Esophagus mucosa (tissue), 1 donor: ENCODE results near the gene SLC43A2. TPM values are rescaled to one million over a fixed set of nuclear protein-coding genes. Genes with fewer than 3 reads are reported as not detected.
A peak's percentile ranks its signal among the peaks of the same experiment; 100 is the strongest.

ENCODE experiments used
- ATAC-seq: fragments of 200-7000 bp; cut with Tn5 transposase; one replicate; pipeline ENCODE4 v1.9.1; 2020
- total RNA-seq: library from RNA; stranded (reverse); gene quantifications from one replicate; pipeline ENCODE4 v1.2.4, GENCODE V29; 2023
- donor health status: DM: yes; HTN: yes; CAD: no.

SLC43A2 gene
- total RNA-seq, 1 donor from 2014 or later: 3.6 TPM

DNA sequence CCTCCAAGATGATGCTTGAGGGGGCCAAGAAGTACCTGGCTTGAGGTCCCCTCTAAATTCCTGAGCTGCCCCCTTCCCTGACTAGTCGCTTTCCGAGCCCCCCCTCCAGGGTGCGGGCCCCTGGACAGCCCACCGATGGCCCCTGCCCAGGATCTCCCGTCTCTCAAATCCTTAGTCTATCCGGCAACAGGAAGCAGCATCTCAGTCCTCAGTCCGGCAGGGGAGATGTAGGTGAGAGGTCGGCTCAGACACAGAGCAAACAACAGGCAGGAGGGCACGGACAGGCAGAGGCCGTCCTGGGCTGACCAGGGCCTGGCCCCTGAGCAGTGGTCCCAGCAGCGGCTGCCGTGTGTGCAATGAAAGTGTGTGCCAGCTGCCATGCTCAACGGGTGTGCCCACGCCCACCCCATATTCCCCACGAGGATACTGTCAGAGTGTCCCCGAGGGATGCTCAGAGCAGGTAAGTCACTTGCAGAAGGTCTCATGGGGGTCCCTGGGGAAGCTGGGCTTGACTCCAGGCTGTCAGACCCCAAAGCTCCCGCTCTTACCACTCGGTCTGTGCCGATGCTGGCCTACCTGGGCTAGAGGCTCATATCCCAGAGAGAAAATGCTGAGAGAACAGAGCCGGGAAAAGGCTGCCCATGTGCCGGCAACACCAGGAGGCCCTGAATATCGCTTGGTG is 7.2 kb downstream of the SLC43A2 start:
- ATAC-seq: no peak

DNA sequence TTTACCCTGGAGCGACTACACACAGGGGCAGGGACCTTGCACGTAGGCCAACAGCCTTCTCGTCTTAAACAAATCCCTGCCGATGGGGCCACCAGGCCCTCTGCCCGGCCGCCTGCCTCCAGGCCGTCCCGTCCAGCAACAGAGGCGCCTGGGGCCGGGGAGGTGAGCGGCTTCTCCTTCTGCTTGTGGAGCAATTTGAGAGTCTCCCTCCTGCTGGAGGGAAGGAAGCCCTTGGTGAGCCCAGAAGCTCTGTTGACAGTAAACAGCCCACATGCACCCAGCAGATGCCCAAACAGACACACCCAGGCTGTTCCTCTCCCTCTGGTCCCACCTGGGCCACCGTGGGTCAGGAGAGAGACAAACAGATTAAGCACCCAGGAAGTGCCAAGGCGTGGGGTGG is 8.1 kb downstream of the SLC43A2 start:
- ATAC-seq: no peak

DNA sequence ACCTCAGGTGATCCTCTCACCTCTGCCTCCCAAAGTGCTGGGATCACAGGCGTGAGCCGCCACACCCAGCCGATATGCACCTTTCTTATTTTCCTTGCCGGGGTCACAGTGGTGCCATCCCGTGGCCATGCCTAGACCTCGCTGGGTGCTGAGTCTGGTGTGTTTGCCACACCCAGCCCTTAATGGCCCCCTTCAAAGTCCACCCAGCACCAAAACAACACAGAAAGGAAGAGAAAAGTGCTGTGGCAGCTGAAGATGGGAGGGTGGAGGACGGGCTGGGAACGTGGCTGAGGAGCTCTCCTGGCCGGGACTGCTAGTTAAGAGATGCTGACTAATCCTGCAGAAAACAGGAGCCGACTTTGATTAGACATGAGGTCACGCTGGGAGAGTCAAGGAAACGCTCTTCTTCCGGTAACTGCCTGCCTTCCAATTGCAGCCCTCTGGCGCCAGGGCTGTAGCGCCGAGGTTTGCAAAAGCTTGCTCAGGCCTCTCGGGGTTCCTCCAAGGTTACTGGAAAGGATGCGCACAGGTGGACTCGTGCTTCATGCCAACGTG is 10.9 kb downstream of the SLC43A2 start:
- peak; percentile 87 for ATAC-seq

DNA sequence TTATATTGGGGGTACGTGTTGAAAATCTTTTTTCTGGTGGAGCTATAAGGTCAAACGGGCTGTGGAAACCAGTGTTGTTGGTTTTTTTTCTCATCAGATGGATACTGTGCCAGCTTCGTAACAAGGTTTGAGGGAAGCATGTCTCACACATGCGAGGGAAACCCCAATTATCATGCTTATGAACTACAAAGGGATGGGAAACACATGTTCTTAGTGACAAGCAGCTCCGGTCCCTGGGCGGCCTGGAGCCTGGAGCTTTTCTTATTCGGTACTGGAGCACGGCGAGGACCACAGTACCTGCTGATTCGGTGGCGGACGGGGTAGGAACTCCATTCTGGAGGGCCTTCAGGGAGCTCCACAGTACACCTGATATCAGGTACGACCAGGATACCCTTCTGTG is 12.5 kb downstream of the SLC43A2 start:
- no peak for ATAC-seq

DNA sequence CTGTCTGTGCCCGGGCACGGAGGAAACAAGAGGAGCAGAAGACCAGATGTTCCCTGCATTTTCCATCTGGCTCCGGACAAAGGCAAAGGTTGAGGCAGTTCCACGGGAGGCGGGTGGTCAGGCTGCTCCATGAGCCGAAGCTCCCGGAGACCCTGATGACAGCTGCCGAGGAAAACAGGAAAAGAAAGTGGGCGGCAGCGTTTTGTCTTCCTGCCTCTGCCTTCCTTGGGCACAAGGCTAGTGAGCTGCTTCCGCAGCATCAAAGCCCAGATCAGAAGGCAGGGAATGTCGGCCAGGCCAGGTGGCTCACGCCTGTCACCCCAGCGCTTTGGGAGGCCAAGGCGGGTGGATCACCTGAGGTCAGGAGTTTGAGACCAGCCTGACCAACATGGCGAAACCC is 16.2 kb downstream of the SLC43A2 start:
- no peak for ATAC-seq

DNA sequence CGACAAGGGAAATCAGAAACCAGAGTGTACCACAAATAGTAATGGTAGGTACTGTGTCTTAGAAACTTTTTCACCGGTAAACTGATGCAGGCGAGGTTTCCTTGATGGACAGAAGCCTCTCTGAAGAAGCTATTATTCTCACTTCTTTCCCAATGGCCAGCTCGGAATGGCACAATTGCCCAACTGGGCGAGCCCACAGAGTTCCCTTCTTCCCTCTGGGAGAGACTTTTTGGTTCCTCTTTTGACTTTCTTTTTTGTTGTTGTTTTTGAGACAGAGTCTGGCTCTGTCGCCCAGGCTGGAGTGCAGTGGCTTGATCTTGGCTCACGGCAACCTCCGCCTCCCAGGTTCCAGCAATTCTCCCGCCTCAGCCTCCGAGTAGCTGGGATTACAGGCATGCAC is 16.9 kb downstream of the SLC43A2 start:
- no peak for ATAC-seq

DNA sequence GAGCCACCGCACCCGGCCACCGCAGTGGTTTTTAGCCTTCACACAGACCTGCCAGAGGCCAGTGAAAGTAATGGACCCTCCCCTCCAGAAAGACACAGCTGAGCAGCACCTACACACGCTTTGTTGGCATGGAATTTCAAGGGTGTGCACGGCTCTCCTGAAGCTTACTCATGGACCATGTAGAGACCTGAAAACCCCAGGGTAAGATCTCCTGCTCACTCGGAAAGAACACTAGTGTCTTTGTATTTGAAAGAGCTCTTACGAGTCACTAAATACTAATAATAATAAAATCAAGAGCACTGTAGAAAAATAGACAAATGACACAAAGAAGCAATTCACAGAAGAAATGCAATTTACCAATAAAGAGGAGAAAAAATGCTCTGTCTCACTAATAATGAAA is 20.0 kb downstream of the SLC43A2 start:
- ATAC-seq: peak; percentile 54

DNA sequence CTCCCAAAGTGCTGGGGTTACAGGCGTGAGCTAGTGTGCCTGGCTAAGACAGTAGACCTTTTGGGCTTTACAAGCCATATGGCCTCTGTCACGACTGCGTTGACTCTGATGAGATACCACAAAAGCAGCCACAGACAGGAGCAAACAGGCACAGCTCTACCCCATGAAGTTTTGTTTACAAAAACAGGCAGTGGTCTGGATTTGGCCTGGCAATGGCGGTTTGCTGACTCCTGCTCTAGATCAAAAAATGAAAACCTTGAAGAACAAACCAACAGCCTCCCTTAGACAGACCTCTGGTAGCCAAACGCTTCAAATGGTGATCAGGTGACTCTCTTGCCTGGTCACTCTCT is 20.7 kb downstream of the SLC43A2 start:
- ATAC-seq: no peak

DNA sequence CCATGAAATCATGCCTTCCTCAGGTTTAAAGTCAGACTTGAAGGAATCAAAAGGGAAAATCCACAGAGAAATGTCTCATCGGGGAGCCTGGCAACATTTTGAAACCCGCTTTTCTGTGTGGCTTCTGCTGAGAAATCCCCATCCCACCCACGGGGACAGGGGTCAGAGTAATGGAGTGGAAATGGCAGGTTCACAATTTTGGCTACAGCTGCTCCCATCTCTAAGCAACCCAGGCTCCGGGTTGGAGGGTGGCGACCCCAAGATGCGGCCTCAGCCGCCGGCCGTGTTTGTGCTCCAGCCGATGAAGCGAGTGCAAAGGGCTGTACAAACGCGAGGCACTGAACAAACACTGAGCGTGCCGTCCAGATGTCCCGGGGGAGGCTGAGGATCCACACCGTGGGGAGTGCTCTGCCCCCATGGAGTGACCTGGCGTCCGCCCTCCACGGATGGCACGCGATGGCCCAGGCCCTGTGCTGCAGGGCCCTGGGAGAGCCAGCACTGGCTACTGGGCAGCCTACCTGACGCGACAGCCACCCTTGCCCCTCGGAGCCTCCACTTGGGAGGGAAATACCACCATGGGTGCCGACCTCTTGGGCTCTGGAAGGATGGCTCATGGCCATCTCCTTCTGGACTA is 22.2 kb downstream of the SLC43A2 start:
- ATAC-seq: peak; percentile 8

DNA sequence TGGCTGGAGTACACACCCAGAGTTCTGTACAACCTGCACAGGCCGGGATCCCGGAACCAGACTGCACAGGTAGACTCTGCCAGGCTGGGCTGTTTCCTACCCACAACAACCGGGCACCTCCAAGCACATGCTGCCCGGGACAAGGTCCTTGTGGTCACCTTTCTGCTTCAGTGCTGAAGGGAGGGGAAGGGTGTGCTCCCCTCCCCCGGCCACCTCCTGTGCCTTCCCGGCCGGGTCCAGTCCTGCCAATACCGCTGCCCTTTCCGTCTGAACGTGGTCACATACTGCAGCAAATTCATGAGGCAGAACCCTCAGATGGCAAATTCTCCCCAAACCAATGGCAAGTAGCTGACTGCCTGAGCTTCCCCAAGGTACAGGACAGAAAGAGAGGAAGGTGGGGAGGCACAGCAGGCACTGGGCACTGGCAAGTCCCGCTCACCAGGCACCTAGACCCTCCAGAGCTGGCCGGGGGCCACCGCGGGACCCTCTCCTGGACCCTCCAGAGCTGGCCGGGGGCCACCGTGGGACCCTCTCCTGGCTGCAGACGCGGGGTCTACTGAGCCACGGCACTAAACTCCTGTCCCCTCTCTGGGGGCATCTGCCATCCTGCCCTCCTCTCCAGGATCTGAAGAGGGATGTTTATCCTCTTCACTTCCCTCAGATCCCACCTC is 22.8 kb downstream of the SLC43A2 start:
- ATAC-seq: peak; percentile 15

DNA sequence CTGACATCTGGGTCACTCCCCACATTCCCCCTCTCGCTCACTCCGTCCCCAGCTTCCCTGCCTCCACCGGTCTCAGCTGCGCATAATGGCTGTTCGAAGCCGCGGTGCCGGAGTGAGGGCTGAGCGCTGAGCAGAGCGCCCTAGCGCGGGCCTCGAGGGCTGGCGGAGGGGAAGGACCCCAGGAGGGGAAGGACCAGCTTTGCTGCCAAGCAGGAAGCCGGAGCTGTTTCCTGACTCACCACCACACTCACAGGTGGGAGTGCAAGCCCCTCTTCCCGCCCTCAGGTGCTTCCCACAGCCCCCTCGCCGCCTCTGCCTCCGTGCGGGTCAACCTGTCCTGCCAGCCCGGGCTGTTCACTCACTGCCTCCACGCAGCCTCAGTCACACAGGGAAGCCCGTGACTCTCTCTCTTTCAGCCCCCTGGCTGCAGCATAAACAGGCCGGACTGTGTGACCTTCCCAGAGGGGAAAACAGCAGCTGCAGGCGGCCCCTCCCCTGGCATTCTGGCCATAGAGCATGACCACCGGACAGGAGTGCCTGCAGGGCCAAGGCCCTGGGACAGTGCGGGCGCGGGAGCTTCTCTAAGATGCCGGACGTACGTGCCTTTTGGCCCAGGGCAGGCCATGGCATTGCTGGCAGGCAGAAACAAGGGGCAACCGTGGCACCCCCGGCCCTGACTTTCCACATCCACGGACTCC is 23.7 kb downstream of the SLC43A2 start:
- ATAC-seq: peak; percentile 14

DNA sequence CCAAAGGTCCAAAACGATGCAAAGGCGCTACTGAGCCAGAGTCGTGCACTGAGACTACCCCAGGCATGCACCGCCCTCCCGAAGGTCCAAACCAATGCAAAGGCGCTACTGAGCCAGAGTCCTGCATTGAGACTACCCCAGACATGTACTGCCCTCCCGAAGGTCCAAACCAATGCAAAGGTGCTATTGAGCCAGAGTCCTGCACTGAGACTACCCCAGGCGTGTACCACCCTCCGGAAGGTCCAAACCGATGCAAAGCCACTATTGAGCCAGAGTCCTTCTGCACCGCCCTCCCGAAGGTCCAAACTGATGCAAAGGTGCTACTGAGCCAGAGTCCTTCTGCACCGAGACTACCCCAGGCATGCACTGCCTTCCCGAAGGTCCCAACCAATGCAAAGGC is 27.1 kb downstream of the SLC43A2 start:
- no peak for ATAC-seq

DNA sequence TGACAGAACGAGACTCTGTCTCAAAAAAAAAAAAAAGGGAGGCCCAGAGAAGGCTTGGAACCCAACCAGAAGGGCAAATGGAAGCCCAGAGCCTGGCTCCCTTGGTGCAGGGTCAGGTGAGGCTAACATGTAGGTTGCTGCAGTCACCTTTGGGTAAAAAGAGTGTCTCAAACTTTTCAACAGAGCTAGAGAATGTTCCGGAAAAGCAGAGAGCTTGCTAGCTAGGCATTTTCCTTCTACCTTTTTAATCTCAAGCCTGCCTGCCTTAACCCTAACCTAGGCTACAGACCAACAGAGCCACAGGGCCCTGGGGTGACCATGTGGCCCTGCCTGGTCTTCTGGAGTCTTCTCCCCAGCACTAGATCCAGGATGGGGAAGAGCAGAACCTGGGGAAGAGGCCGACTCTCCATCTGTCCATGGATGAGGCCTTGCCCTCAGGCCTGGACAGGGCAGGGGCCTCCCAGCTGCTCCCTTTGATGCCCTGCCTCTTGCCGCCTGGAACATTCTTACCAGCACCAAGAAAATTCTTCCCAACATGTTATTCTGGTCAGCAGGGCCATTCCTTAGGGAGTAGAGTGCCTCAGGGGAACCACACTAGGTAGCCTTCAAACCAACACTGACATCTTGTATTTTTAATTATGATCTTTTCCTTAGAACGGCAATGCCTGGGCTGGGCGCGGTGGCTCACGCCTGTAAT is 30.1 kb downstream of the SLC43A2 start:
- ATAC-seq: no peak

DNA sequence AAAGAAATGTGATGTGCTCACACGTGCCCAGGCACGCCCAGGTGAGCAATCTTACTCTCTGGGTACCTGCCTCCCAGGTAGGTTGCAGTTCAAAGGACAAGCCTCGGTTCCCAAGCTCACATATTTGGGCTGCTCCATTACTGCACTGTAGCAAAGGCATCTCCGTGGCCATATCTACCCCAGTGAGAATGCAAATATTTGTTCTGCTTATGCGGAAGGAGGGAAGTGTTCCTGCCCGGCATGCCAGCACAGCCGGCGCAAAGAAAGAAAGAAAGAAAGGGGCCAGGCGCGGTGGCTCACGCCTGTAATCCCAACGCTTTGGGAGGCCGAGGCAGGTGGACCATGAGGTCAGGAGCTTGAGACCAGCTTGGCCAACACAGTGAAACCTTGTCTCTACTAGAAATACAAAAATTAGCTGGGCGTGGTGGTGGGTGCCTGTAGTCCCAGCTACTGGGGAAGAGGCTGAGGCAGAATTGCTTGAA is 30.7 kb downstream of the SLC43A2 start:
- ATAC-seq: peak; percentile 93

DNA sequence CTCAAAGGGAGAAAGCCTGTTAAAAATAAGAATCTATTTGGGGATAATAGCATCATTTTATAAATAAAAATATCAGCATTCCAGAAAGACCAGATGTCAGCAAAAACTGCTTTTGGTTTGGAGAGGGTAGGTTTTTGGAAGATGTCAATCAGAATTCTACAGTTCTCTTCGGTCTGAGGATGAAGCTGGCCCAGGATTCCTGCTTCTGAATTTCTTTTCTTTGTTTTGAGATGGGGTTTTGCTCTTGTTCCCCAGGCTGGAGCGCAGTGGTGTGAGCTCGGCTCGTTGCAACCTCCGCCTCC is 35.1 kb downstream of the SLC43A2 start:
- ATAC-seq: no peak

DNA sequence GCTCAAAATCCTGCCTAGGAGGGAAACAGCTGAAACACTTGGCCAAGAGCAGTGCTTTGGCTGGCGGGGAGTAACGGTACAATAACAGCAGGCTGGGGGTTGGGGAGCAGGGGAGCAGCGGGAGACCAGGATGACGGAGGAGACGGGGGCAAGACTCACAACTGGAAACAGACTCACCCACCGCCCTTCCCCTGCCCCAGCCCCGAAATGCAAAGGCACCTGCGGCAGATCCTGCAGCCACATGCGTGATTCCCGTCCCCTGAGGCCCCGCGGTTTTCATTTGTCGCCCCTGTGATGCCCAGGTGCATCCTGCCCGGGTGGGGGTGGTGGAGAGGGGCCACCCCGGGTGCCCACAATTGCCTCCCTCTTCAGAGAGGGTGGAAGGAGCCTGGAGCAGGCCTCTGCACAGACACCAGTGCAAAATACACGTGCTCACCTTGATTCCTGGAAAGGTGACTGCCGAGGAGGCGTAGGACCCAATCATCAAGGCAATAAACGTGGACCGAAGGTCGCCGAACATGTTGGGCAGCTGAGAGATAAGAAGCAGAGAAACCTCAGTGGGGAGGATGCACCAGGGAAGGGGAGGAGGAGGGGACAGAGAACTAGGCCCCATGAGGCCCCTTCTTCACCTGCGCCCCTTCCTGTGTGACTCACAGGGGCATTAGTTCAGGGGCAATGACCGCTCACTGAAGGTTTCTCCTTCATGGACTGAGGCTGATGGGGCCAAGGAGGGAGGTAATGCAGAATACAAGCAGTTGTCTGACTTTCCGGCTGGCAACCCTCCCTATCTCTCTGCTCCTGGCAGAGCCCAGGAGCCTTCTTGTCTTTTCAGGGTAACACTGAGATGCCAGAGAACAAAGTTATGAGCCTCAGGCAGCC is 35.6 kb downstream of the SLC43A2 start:
- ATAC-seq: peak; percentile 17

DNA sequence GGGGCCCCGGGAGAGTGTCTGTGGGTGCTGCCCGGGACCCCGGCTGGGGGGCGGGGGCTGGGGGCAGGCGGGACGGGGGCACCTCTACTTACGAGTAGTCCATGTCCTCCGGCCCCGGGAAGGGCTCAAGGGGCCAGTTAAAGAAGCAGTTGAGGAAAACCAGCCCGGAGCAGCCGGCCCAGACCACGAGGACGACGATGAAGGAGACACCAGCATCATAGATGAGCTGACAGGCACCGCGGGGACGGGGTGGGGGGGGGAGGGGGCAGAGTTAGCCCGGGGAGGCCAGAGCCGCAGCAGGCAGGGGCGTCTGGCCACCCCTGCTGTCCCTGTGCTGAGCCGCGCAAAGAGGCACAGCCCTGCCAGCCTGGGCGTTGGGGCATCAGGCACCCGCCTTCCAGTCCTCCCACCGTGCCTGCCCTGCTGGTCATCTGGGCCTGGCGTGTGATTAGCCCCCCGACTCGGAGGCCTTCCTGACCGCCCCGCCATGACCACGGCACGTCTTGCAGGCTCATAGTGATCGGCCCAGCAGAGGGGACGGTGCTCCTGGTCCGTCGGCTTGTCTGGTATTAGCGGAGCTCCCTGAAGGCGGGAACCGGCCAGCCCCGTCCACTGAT is 37.1 kb downstream of the SLC43A2 start:
- no peak for ATAC-seq

DNA sequence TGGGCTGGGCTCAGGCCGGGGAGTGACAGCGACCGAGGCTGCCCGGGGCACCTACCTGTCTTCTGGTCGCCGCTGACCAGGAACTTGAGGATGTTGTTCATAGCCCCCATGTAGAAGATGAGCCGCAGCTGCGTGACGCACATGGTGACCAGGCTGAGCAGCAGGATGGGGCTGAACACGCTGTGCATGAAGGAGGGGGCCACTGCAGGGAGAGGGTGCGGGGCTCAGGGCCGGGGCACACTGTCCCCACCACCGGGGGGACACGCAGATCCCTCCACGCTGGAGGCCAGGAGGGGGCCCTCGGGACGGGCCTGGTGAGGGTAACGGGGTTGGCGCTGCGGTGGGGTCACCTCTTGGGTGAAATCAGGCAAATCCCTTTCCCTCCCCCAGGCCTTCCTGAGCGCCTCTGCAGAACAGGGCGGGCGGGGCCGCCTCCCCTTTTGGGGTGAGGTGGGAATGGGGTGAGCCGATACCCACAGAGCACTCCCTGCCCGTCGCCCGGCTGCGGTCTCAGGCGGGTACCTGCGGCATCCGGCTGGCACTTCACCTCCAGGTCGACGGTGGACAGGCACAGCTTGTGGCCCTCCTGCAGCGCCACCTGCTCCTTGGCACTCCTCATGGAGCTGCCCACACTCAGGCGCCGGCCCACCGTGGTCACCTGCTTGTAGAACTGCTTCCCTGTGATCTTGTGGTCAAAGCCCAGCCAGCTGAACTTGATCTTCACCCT is 37.7 kb downstream of the SLC43A2 start:
- ATAC-seq: peak; percentile 24

DNA sequence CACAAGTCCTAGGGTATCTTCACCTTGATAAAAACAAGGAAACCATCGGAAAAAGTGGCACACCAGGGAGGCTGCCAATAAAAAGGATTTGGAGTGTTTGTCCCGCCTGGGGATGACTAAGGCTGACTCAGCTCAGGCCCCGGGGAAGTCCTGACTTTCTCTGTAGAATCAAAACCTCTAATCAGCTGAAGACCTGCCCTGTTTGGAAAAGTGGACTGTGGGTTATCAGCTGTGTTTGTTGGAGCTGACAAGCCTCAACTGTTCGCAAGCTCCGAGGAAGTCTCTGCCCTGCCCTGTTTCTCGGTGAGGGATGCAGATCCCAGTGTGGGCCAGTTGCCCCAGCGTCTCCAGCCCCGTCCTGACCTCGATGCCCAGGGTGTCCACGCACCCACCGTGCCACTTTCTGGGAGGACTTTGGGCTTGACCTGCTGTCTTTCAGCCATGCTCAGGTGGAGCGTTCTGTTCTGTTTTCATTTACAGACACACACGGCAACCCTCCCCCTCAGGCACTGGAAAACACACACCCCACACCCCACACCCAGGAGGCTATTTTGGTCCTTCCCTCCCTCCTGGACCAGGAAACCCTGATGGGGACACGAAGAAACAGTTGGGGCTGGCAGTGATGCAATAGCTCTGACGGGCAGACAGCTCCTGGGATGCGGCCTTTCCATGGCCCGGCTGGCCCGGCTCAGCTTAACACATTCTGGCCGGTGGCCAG is 38.4 kb downstream of the SLC43A2 start:
- ATAC-seq: peak; percentile 69
